SK-N-SH (cell line): ENCODE data around the gene DGLUCY.

Experiments used
- CTCF ChIP-seq: fragments of 200-600 bp; sonication (generic); IDR thresholded peaks from 2 replicates; pipeline ENCODE4 v1.6.1; 2017; ENCODE audit warnings: antibody characterized with exemption, mild to moderate bottlenecking, moderate library complexity
- EZH2phosphoT487 ChIP-seq: fragments of 200-600 bp; sonication (generic); IDR thresholded peaks from 2 replicates; pipeline ENCODE4 v1.6.1; 2017; ENCODE audit warnings: low read depth, mixed run types, mild to moderate bottlenecking, antibody characterized with exemption, moderate library complexity, borderline replicate concordance
- FOXM1 ChIP-seq: IDR thresholded peaks from 2 replicates; pipeline ENCODE4 v1.4.0; 2012; ENCODE audit warnings: low read depth, mild to moderate bottlenecking
- GABPA ChIP-seq: IDR thresholded peaks from 2 replicates; pipeline ENCODE4 v1.4.0; 2012; ENCODE audit warnings: low read depth, mild to moderate bottlenecking
- POLR2AphosphoS5 ChIP-seq: IDR thresholded peaks from 2 replicates; pipeline ENCODE4 v1.6.1; 2012; ENCODE audit warnings: low read depth, low read length
- RCOR1 ChIP-seq: fragments of 150-350 bp; IDR thresholded peaks from 2 replicates; pipeline ENCODE4 v1.6.1; 2017; ENCODE audit warnings: antibody characterized with exemption, low read length
- TAF1 ChIP-seq: IDR thresholded peaks from 2 replicates; pipeline ENCODE4 v1.6.1; 2012; ENCODE audit warnings: low read depth, mild to moderate bottlenecking, low read length, moderate library complexity, borderline replicate concordance
- USF1 ChIP-seq: IDR thresholded peaks from 2 replicates; pipeline ENCODE4 v1.4.0; 2012; ENCODE audit warnings: low read depth, borderline replicate concordance

DNA sequence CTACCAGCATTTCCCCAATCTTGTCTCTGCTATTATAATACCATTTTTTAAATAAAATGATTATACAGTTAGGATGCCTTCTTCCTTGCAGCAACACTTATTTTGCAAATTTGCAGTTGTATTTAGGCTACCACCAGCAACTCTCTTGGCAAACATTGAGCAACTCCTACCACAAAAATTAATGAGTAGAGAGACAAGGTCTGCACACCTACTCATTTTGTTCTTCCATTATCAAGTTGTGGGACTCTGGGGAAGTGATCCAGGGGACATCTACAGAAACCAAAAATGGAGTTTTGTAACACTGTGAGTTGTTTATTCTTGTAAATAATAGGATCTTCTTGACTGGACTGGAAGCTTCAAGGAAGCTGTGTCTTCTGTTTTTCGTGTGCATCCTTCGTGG lies 38.6 kb downstream of the DGLUCY start:
- TF ChIP-seq RCOR1, result no peak
- TF ChIP-seq CTCF, result no peak
- TF ChIP-seq GABPA, result no peak
- TF ChIP-seq POLR2AphosphoS5, result no peak
- TF ChIP-seq USF1, result no peak
- TF ChIP-seq FOXM1, result no peak
- no peak for TF ChIP-seq EZH2phosphoT487
- TF ChIP-seq TAF1, result no peak
